Keratinocyte (primary cell): ENCODE results near the gene JAZF1. TPM values are rescaled to one million over a fixed set of nuclear protein-coding genes. Genes with fewer than 3 reads are reported as not detected.

Source experiments
- DNase-seq: peaks from one replicate; pipeline ENCODE4 v3.0.0-alpha.2; 2011; ENCODE audit warnings: low read depth, missing footprints, low spot score
- FAIRE-seq: peaks from 2 replicates; lab custom pipeline; 2011; peaks lifted over from hg19 to GRCh38; lab: Jason Lieb, UNC
- H2AFZ ChIP-seq: 2 replicates; pipeline ENCODE4 v1.6.0; 2012; ENCODE audit warnings: low read length, control low read depth, inconsistent platforms; ENCODE audit not compliant: control insufficient read depth
- H3K27ac ChIP-seq: 2 replicates; pipeline ENCODE4 v1.5.1; 2011; ENCODE audit warnings: low read length; ENCODE audit not compliant: control insufficient read depth, insufficient read depth
- H3K27me3 ChIP-seq: 3 replicates; pipeline ENCODE4 v1.6.0; 2011; ENCODE audit warnings: low read length; ENCODE audit not compliant: control insufficient read depth, insufficient read depth; ENCODE audit errors: extremely low read depth
- H3K36me3 ChIP-seq, 2 experiments: 2 replicates in 1 of 2; 3 replicates in 1 of 2; pipeline ENCODE4 v1.5.1; 2011; ENCODE audit warnings: low read length in 2 of 2, mild to moderate bottlenecking in 1 of 2; ENCODE audit not compliant: control insufficient read depth in 2 of 2, insufficient read depth in 2 of 2; ENCODE audit errors: extremely low read depth in 1 of 2
- H3K4me1 ChIP-seq: 3 replicates; pipeline ENCODE4 v1.5.1; 2011; ENCODE audit warnings: low read length; ENCODE audit not compliant: control insufficient read depth, insufficient read depth; ENCODE audit errors: extremely low read depth
- H3K4me2 ChIP-seq: 3 replicates; pipeline ENCODE4 v1.6.0; 2011; ENCODE audit warnings: low read depth, low read length; ENCODE audit not compliant: control insufficient read depth, insufficient read depth; ENCODE audit errors: extremely low read depth
- H3K4me3 ChIP-seq, 3 experiments: fragments of 200-600 bp in 1 of 3; sonication (generic) in 1 of 3; 2 replicates in 2 of 3; 3 replicates in 1 of 3; pipeline ENCODE4 v1.5.1; 2011 to 2016; ENCODE audit warnings: low read length in 3 of 3, mild to moderate bottlenecking in 3 of 3, control low read depth in 2 of 3, inconsistent platforms in 1 of 3, low read depth in 1 of 3, mixed read lengths in 1 of 3, mixed run types in 1 of 3, moderate library complexity in 1 of 3; ENCODE audit not compliant: control insufficient read depth in 2 of 3, insufficient read depth in 2 of 3; ENCODE audit errors: extremely low read depth in 1 of 3
- H3K79me2 ChIP-seq: 2 replicates; pipeline ENCODE4 v1.6.0; 2012; ENCODE audit warnings: low read length; ENCODE audit not compliant: control insufficient read depth, insufficient read depth
- H3K9ac ChIP-seq: 3 replicates; pipeline ENCODE4 v1.6.0; 2011; ENCODE audit warnings: low read length; ENCODE audit not compliant: control insufficient read depth, insufficient read depth; ENCODE audit errors: extremely low read depth
- H3K9me1 ChIP-seq: 3 replicates; pipeline ENCODE4 v1.6.0; 2011; ENCODE audit warnings: low read length; ENCODE audit not compliant: control insufficient read depth, insufficient read depth; ENCODE audit errors: extremely low read depth
- H3K9me3 ChIP-seq: 2 replicates; pipeline ENCODE4 v1.5.1; 2012; ENCODE audit warnings: low read depth, low read length; ENCODE audit not compliant: control insufficient read depth
- H4K20me1 ChIP-seq: 3 replicates; pipeline ENCODE4 v1.6.0; 2011; ENCODE audit warnings: low read length; ENCODE audit not compliant: control insufficient read depth, insufficient read depth; ENCODE audit errors: extremely low read depth
- CTCF ChIP-seq, 3 experiments: IDR thresholded peaks in 1 of 3; conservative IDR thresholded peaks in 1 of 3; optimal IDR thresholded peaks in 1 of 3; 2 replicates in 2 of 3; 3 replicates in 1 of 3; pipeline versions ENCODE3 to v1.5.1; 2011; ENCODE audit warnings: low read length in 3 of 3, mild to moderate bottlenecking in 3 of 3, moderate library complexity in 2 of 3, control low read depth in 1 of 3, inconsistent platforms in 1 of 3; ENCODE audit not compliant: insufficient read depth in 2 of 3; ENCODE audit errors: extremely low read depth in 1 of 3
- EZH2 ChIP-seq: IDR thresholded peaks from one replicate; pipeline ENCODE4 v1.6.1; 2012; ENCODE audit warnings: inconsistent platforms, mild to moderate bottlenecking, low read length, moderate library complexity
- dilution Hi-C: fragments of 300-500 bp; cut with MboI; formaldehyde crosslinking; loops from one replicate; pipeline ENCODE4 v1.7.0; 2020; ENCODE audit warnings: low sequenced_read_pairs; ENCODE audit not compliant: extremely low pct_ligation_motif_present
- polyA plus RNA-seq, 5 experiments: library from polyadenylated mRNA; depleted of rRNA in 3 of 5; stranded (reverse) in 3 of 5; stranded (forward) in 1 of 5; unstranded in 1 of 5; fragments of >200 nt; gene quantifications; 1 replicate in 1 of 5; 2 replicates in 3 of 5; 3 replicates in 1 of 5; pipeline versions ENCODE4 v1.2.1 to v1.2.3, GENCODE V29; 2011 to 2012; ENCODE audit warnings: missing spikeins in 2 of 5, low read depth in 1 of 5, low replicate concordance in 1 of 5

Gene JAZF1
- polyA plus RNA-seq, 1 donor (not counting 4 experiments of a cell fraction or from before 2014, with no cell fraction given) = 2.5 TPM

- Histone ChIP-seq H3K36me3 (no peaks in the 10 kb centered on the region), H3K4me3 (no peak overlapping the region), H3K9me1 (no peaks in the 10 kb centered on the region), H3K27ac (no peak overlapping the region), H3K79me2 (no peaks in the 10 kb centered on the region), H3K9ac (no peak overlapping the region), H3K4me2 (no peak overlapping the region), H3K27me3 (no peaks in the 10 kb centered on the region), H3K9me3 (no peaks in the 10 kb centered on the region), H3K4me1 (no peaks in the 10 kb centered on the region), H4K20me1 (peaks cover 5% of the 10 kb centered on the region), H2AFZ (no peak overlapping the region)
- TF ChIP-seq EZH2 (no peak), CTCF (optimal IDR thresholded peaks at IDR 0.05 in 1 of 3, IDR thresholded peaks at IDR 0.05 in 1 of 3, conservative IDR thresholded peaks at IDR 0.05 in 1 of 3; ENCODE audit: extremely low read depth in 1 of 3, insufficient read depth in 2 of 3, low read length in 3 of 3) (no peak)
- FAIRE-seq (no peak), DNase-seq (no peak)
- dilution Hi-C loops = no loop called here
These were observed 214.9 kb downstream of the JAZF1 start for GRCh38 chr7:27965650-27966049.

- TF ChIP-seq CTCF (optimal IDR thresholded peaks at IDR 0.05 in 1 of 3, IDR thresholded peaks at IDR 0.05 in 1 of 3, conservative IDR thresholded peaks at IDR 0.05 in 1 of 3; ENCODE audit: extremely low read depth in 1 of 3, insufficient read depth in 2 of 3, low read length in 3 of 3) (no peak), EZH2 (no peak)
- H3K4me2 ChIP-seq = no peak overlapping the region
- DNase-seq = no peak
- H4K20me1 ChIP-seq = peaks cover 5% of the 10 kb centered on the region
- H3K36me3 ChIP-seq = no peaks in the 10 kb centered on the region
- H3K4me3 ChIP-seq = no peak overlapping the region
- no peaks in the 10 kb centered on the region for H3K4me1 ChIP-seq
- no peaks in the 10 kb centered on the region for H3K27me3 ChIP-seq
- FAIRE-seq = no peak
- no peak overlapping the region for H2AFZ ChIP-seq
- H3K9me3 ChIP-seq = no peaks in the 10 kb centered on the region
- no peak overlapping the region for H3K9ac ChIP-seq
- no peaks in the 10 kb centered on the region for H3K9me1 ChIP-seq
- dilution Hi-C loops = no loop called here
- H3K79me2 ChIP-seq = no peaks in the 10 kb centered on the region
- no peak overlapping the region for H3K27ac ChIP-seq
These were observed 215.8 kb downstream of the JAZF1 start for GRCh38 chr7:27964820-27965219.
